Gastroesophageal sphincter (tissue), 3 donors: ENCODE measurements around the gene NDNF.

ENCODE experiments used
- CTCF ChIP-seq, 4 experiments: fragments of 200-600 bp in 2 of 4; fragments of 450-650 bp in 2 of 4; sonication (generic) in 1 of 4; IDR thresholded peaks; one replicate each; pipeline ENCODE4 v1.5.1; 2017 to 2019; ENCODE audit warnings: antibody characterized with exemption in 4 of 4, mild to moderate bottlenecking in 2 of 4, moderate library complexity in 2 of 4
- POLR2A ChIP-seq, 2 donors: fragments of 450-650 bp; IDR thresholded peaks; one replicate each; pipeline ENCODE4 v1.6.1; 2017; ENCODE audit warnings: antibody characterized with exemption in 2 of 2, mild to moderate bottlenecking in 2 of 2, moderate library complexity in 1 of 2
- POLR2AphosphoS5 ChIP-seq: sonication (generic); formaldehyde crosslinking; IDR thresholded peaks from one replicate; pipeline ENCODE4 v1.6.1; 2017; ENCODE audit warnings: antibody characterized with exemption

- TF ChIP-seq POLR2A (IDR thresholded peaks at IDR 0.05) = no peak
- no peak for TF ChIP-seq CTCF (IDR thresholded peaks at IDR 0.05)
- no peak for TF ChIP-seq POLR2AphosphoS5
Measured at GRCh38 chr4:121057466-121057922, 14.8 kb downstream of the NDNF start.
